Measurements from ENCODE around the gene MORC1. TPM values are rescaled to one million over a fixed set of nuclear protein-coding genes. Genes with fewer than 3 reads are reported as not detected.

The MORC1 gene
- polyA plus RNA-seq, 12 donors: not detected

GRCh38 chr3:108946292-108947285 is 171.3 kb downstream of the MORC1 start:
- DNase-seq: no peak

GRCh38 chr3:108940568-108941263 is 177.2 kb downstream of the MORC1 start:
- no peak for DNase-seq

- no peak for DNase-seq
These were observed 177.8 kb downstream of the MORC1 start for GRCh38 chr3:108940166-108940565.

- DNase-seq: no peak
These were observed 180.8 kb downstream of the MORC1 start for GRCh38 chr3:108936924-108937689.

- no peak for DNase-seq
These were observed 186.9 kb downstream of the MORC1 start for GRCh38 chr3:108931035-108931434.

- DNase-seq: no peak
These were observed 199.1 kb downstream of the MORC1 start for GRCh38 chr3:108918866-108919265.

- peak; percentile 29 for DNase-seq
These were observed 202.9 kb downstream of the MORC1 start for GRCh38 chr3:108914774-108915641.

- DNase-seq: no peak
These were observed 208.1 kb downstream of the MORC1 start for GRCh38 chr3:108909799-108910198.

Other genes with a start within 250 kb of the MORC1 start
- gene GUCA1C, start 164.3 kb downstream of the MORC1 start, polyA plus RNA-seq (ENCODE audit: insufficient read length in 12 of 12): under 1 TPM in 1 of 12 donors, not detected in 11; 0.16 TPM
- not detected for gene C3orf85, start 18.6 kb upstream of the MORC1 start, polyA plus RNA-seq (ENCODE audit: insufficient read length in 12 of 12)
- gene DPPA2, start 198.4 kb upstream of the MORC1 start, polyA plus RNA-seq (ENCODE audit: insufficient read length in 12 of 12): not detected
- gene DPPA4, start 219.4 kb upstream of the MORC1 start, polyA plus RNA-seq (ENCODE audit: insufficient read length in 12 of 12): 1 to 10 TPM in 8 of 12 donors, under 1 TPM in 2, not detected in 2; 0.77 to 3.5 (median 2.2) TPM